Astrocyte (in vitro differentiated cells and primary cell): ENCODE measurements around the gene PLEKHG3. TPM values are rescaled to one million over a fixed set of nuclear protein-coding genes. Genes with fewer than 3 reads are reported as not detected.

Experiments used
- DNase-seq: peaks from one replicate; pipeline ENCODE4 v3.0.0-alpha.2; 2010; ENCODE audit warnings: low read depth
- FAIRE-seq: peaks from 2 replicates; lab custom pipeline; 2011; peaks lifted over from hg19 to GRCh38; lab: Jason Lieb, UNC
- H2AFZ ChIP-seq: 2 replicates; pipeline ENCODE4 v1.6.0; 2012; ENCODE audit warnings: low read depth, low read length, inconsistent platforms
- H3K27ac ChIP-seq: 2 replicates; pipeline ENCODE4 v1.5.1; 2011; ENCODE audit warnings: low read depth, low read length, inconsistent platforms
- H3K27me3 ChIP-seq: 2 replicates; pipeline ENCODE4 v1.6.0; 2011; ENCODE audit warnings: low read length, inconsistent platforms; ENCODE audit not compliant: insufficient read depth
- H3K36me3 ChIP-seq: 2 replicates; pipeline ENCODE4 v1.5.1; 2011; ENCODE audit warnings: low read length, inconsistent platforms; ENCODE audit not compliant: insufficient read depth
- H3K4me1 ChIP-seq: 2 replicates; pipeline ENCODE4 v1.5.1; 2011; ENCODE audit warnings: low read length, inconsistent platforms; ENCODE audit not compliant: insufficient read depth
- H3K4me2 ChIP-seq: 2 replicates; pipeline ENCODE4 v1.6.0; 2012; ENCODE audit warnings: low read length, inconsistent platforms
- H3K4me3 ChIP-seq: 2 replicates; pipeline ENCODE4 v1.5.1; 2011; ENCODE audit warnings: low read depth, mild to moderate bottlenecking, low read length, inconsistent platforms; ENCODE audit not compliant: insufficient read depth
- H3K79me2 ChIP-seq: 2 replicates; pipeline ENCODE4 v1.6.0; 2012; ENCODE audit warnings: mild to moderate bottlenecking, low read length, inconsistent platforms; ENCODE audit not compliant: insufficient read depth
- H3K9ac ChIP-seq: 2 replicates; pipeline ENCODE4 v1.6.0; 2012; ENCODE audit warnings: mild to moderate bottlenecking, low read length, inconsistent platforms
- H3K9me3 ChIP-seq: 2 replicates; pipeline ENCODE4 v1.5.1; 2012; ENCODE audit warnings: low read depth, mild to moderate bottlenecking, low read length, inconsistent platforms; ENCODE audit not compliant: insufficient read depth
- H4K20me1 ChIP-seq: 2 replicates; pipeline ENCODE4 v1.6.0; 2012; ENCODE audit warnings: low read length, inconsistent platforms; ENCODE audit not compliant: insufficient read depth
- H3K27ac Mint-ChIP-seq: one replicate; pipeline ENCODE4 v1.8.0; 2021; ENCODE audit warnings: mild to moderate bottlenecking, mixed read lengths; ENCODE audit not compliant: unreplicated experiment
- H3K27me3 Mint-ChIP-seq: one replicate; pipeline ENCODE4 v1.8.0; 2021; ENCODE audit warnings: low read depth, mixed read lengths; ENCODE audit not compliant: unreplicated experiment
- H3K36me3 Mint-ChIP-seq: one replicate; pipeline ENCODE4 v1.8.0; 2021; ENCODE audit warnings: low read depth, mixed read lengths; ENCODE audit not compliant: unreplicated experiment
- H3K4me1 Mint-ChIP-seq: one replicate; pipeline ENCODE4 v1.8.0; 2021; ENCODE audit warnings: low read depth, mixed read lengths; ENCODE audit not compliant: unreplicated experiment
- H3K4me3 Mint-ChIP-seq: one replicate; pipeline ENCODE4 v1.8.0; 2021; ENCODE audit warnings: mild to moderate bottlenecking, moderate library complexity, mixed read lengths; ENCODE audit not compliant: unreplicated experiment
- H3K9me3 Mint-ChIP-seq: one replicate; pipeline ENCODE4 v1.8.0; 2021; ENCODE audit warnings: mild to moderate bottlenecking, mixed read lengths; ENCODE audit not compliant: unreplicated experiment
- EZH2 ChIP-seq: IDR thresholded peaks from 2 replicates; pipeline ENCODE4 v1.6.1; 2012; ENCODE audit warnings: mild to moderate bottlenecking, low read length, inconsistent platforms; ENCODE audit not compliant: insufficient read depth
- total RNA-seq: library from RNA; stranded (reverse); gene quantifications from 2 replicates; pipeline ENCODE4 v1.2.1, GENCODE V29; 2021
- TF ChIP-seq, protein P1 (sequence below): IDR thresholded peaks from 2 replicates; pipeline ENCODE4 v1.5.1; 2011; ENCODE audit warnings: low read depth, mild to moderate bottlenecking, inconsistent platforms, low read length, moderate library complexity; ENCODE audit not compliant: insufficient read depth

The PLEKHG3 gene
- total RNA-seq, 1 donor from 2014 or later, result 98.6 TPM

DNA sequence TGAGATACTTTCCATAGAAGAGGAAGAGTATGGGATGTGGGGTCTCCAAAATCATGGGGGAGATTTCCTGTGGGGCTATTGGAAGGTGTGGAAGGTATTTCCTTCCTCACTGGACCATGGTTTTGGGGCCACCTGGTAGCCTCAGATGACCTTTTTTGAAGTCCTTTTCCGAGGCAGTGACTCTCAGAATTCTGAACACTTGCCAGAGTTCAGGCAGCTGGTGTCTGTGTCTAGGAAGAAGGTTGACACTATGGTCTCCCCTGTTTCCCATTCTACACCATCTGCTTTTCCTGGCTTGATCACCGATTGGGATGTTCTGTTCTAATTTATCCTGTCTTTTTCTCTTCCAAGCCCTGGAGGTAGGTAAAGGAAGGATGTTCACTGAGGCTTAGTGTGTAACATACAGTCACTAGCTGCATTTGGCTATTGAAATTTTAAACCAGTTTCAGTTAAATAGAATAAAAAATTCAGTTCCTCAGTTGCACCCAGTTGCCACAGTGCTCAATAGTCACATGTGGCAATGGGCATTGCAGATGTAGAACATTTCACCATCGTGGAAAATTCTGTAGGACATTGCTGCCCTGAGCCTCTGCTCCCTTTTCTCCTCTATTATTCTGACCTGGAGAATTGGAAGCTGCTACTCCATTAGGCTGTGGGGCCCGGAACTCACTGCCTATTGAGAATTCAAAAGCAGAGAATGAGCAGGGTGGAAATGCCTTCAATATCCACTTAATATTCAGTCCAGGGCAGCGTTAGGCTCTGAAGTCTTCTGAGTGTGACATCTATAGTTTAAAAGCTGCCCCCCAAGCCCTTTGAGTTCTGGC is 11.0 kb upstream of the PLEKHG3 start:
- no peaks in the 10 kb centered on the region for H3K9me3 Mint-ChIP-seq
- H3K27me3 Mint-ChIP-seq, result peaks cover 17% of the 10 kb centered on the region
- no peak overlapping the region for H3K9ac ChIP-seq
- H3K4me3 Mint-ChIP-seq, result no peak overlapping the region
- peaks cover 1% of the 10 kb centered on the region for H3K36me3 Mint-ChIP-seq
- no peaks in the 10 kb centered on the region for H3K79me2 ChIP-seq
- no peaks in the 10 kb centered on the region for H4K20me1 ChIP-seq
- no peaks in the 10 kb centered on the region for H3K9me3 ChIP-seq
- H3K36me3 ChIP-seq, result no peaks in the 10 kb centered on the region
- H3K27ac Mint-ChIP-seq, result no peak overlapping the region
- H3K4me3 ChIP-seq, result no peak overlapping the region
- no peak overlapping the region for H2AFZ ChIP-seq
- peaks cover 17% of the 10 kb centered on the region for H3K27me3 ChIP-seq
- no peaks in the 10 kb centered on the region for H3K4me1 ChIP-seq
- DNase-seq, result no peak
- no peak overlapping the region for H3K4me2 ChIP-seq
- H3K27ac ChIP-seq, result no peak overlapping the region
- peaks cover 5% of the 10 kb centered on the region for H3K4me1 Mint-ChIP-seq
- FAIRE-seq, result no peak
- TF ChIP-seq, protein P1, sequence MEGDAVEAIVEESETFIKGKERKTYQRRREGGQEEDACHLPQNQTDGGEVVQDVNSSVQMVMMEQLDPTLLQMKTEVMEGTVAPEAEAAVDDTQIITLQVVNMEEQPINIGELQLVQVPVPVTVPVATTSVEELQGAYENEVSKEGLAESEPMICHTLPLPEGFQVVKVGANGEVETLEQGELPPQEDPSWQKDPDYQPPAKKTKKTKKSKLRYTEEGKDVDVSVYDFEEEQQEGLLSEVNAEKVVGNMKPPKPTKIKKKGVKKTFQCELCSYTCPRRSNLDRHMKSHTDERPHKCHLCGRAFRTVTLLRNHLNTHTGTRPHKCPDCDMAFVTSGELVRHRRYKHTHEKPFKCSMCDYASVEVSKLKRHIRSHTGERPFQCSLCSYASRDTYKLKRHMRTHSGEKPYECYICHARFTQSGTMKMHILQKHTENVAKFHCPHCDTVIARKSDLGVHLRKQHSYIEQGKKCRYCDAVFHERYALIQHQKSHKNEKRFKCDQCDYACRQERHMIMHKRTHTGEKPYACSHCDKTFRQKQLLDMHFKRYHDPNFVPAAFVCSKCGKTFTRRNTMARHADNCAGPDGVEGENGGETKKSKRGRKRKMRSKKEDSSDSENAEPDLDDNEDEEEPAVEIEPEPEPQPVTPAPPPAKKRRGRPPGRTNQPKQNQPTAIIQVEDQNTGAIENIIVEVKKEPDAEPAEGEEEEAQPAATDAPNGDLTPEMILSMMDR, result no peak
- TF ChIP-seq EZH2, result no peak

DNA sequence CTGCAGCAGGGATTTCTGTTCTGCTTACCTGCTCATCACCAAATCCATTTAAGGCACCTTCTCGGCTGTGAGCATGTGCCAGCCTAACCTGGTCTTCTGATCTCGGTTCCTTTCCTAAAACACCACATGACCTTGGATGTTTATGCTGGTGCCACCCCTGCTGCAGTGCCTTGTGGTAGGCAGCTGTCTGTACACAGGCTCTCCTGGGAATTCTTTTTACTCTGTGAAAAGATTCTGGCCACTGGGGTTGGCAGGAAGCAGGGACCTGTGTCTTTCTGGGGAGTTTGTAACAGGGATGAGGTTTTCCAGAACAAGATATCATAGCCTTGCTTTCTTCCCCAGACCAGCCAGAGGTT is 10.4 kb upstream of the PLEKHG3 start:
- no peaks in the 10 kb centered on the region for H4K20me1 ChIP-seq
- H3K9ac ChIP-seq, result no peak overlapping the region
- H3K36me3 ChIP-seq, result no peaks in the 10 kb centered on the region
- H3K27me3 ChIP-seq, result peaks cover 17% of the 10 kb centered on the region
- peaks cover 6% of the 10 kb centered on the region for H3K4me1 Mint-ChIP-seq
- TF ChIP-seq, protein P1, result no peak
- no peak for TF ChIP-seq EZH2
- no peaks in the 10 kb centered on the region for H3K79me2 ChIP-seq
- FAIRE-seq (no peak), DNase-seq (no peak)
- no peak overlapping the region for H3K4me3 Mint-ChIP-seq
- H3K4me2 ChIP-seq, result no peak overlapping the region
- H3K9me3 ChIP-seq, result no peaks in the 10 kb centered on the region
- no peak overlapping the region for H2AFZ ChIP-seq
- no peaks in the 10 kb centered on the region for H3K4me1 ChIP-seq
- no peak overlapping the region for H3K27ac Mint-ChIP-seq
- H3K36me3 Mint-ChIP-seq, result peaks cover 1% of the 10 kb centered on the region
- H3K27me3 Mint-ChIP-seq, result peaks cover 13% of the 10 kb centered on the region
- no peak overlapping the region for H3K27ac ChIP-seq
- H3K9me3 Mint-ChIP-seq, result no peaks in the 10 kb centered on the region
- H3K4me3 ChIP-seq, result no peak overlapping the region

DNA sequence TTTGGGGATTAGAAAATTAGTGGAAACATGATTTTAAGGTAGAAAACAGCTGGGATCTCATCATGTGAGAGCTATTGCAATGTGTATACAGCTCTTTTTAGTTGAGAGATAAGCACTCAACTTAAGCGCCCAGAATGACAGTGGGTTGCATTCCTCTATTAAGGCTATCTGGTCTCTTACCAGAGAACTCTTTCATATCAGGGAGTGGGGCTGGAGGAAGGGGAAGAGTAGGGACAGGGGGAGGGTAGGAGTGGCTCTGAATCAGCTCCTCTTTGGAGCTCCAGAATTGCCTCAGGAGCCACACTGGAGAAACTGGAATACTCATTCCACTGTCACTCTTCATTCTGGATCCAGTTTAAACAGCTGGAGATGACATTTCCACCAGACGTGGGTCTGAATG is 9.2 kb upstream of the PLEKHG3 start:
- Histone ChIP-seq H3K9me3 (no peaks in the 10 kb centered on the region), H3K27me3 (peaks cover 12% of the 10 kb centered on the region), H3K36me3 (no peaks in the 10 kb centered on the region), H3K4me1 (no peaks in the 10 kb centered on the region), H3K4me2 (no peak overlapping the region), H3K79me2 (no peaks in the 10 kb centered on the region), H4K20me1 (no peaks in the 10 kb centered on the region), H3K27ac (no peak overlapping the region), H3K9ac (no peak overlapping the region), H3K4me3 (no peak overlapping the region), H2AFZ (no peak overlapping the region)
- H3K36me3 Mint-ChIP-seq, result peaks cover 1% of the 10 kb centered on the region
- DNase-seq (no peak), FAIRE-seq (no peak)
- H3K27ac Mint-ChIP-seq, result no peak overlapping the region
- H3K9me3 Mint-ChIP-seq, result no peaks in the 10 kb centered on the region
- H3K27me3 Mint-ChIP-seq, result peaks cover 7% of the 10 kb centered on the region
- H3K4me1 Mint-ChIP-seq, result peaks cover 12% of the 10 kb centered on the region
- TF ChIP-seq, protein P1, result no peak
- TF ChIP-seq EZH2, result no peak
- H3K4me3 Mint-ChIP-seq, result no peak overlapping the region
